Eye (tissue), 1 donor: ENCODE results near the gene PLEKHG7.
"Not testable (repeated sequence)": the region's sequence is repeated elsewhere in the genome, so short reads cannot be mapped to it uniquely, and the experiment has no call there.

Experiments used
- DNase-seq: peaks from one replicate; pipeline ENCODE4 v3.0.0-alpha.2; 2015

The PLEKHG7 gene, protein sequence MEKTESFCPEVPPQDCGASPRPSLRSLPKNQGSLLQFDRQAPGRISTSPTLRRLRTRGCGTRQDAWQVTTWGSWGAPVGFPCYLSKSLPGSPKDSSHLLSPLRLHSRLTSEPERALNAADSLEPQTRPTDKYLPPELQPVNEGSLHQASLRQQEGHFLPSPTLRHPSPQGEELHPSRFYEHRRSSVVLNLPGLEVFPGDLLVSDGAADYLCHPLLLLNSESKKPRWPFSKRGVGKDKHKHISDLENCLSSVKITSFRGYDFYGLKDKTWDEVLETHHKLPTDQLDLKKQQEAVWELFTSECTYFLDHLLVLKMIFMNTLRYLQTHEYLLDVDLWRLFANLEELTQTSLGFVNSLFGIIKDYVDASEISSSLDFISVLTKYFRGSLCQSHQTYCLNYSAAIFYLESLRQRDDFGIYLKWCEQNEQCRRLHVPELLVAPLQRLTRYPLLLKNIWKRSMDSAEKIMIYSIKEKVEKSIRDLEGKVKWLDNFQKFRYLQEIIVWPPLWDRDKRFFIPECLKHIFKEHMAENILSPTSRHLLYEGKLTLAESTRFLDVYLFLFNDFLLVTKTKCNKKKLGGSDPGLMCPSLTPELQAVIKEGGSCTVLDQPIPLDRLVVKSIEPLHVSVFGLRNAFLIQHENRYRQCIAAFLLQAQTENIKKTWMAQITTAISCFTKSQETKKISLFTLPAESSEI

DNA sequence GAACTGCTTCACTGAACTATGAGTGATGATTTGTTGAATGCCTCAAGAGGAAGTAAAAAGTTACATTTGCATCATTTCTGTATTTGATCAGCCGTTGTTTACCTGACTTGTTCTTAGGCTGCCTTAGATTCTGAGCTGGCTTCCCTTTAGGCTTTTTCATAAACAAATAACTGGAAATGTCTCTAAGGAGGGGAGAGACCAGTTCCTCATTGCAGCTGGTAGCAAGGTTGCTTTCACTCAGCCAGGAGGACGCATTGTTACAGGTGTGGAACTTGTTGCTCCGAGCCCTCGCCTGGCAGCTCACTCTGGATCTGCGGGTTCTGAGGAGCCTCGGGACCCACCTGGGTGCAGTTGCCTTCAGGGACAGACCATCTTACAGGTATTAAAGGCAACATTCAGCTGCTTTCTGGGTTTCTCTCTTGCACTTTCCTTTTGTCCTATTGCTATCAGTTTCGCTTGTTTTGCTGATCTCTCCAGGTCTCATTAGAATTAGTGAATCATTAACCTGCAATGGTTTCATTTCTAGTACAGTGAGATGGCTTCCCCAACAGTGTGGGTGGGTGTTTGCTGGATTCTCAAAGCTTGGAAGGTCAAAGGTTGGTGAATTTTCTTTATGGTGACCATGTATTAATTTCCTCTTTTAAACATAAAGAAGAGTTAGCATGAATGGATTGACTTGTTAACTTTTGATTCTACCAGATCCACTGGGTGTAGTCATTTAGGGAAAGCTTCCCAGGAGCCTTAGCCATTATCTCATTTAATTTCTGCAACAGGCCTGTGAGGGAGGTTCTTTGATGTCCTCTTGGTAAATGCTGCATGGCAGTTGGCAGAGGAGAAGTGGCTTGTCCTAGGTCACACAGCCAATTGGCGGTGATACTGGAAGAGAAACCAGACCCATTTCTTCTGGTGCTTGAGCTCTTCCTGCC lies at the start of gene PLEKHG7:
Gene PLEKHG7, plus strand, starts transcription at position 236 of the 926 bp plus-strand sequence. CDS start 3,643 bp downstream, outside the sequence.
- DNase-seq, result no peak

DNA sequence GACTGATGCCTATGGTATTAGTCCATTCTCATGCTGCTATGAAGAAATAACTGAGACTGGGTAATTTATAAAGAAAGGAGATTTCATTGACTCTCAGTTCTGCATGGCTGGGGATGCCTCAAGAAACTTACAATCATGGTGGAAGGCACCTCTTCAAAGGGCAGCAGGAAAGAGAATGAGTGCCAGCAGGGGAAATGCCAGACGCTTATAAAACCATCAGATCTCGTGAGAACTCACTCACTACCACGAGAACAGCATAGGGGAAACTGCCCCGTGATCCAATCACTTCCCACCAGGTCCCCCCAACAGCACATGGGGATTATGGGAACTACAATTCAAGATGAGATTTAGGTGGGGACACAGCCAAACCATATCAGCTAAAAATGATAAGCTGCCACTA lies 48.5 kb upstream of the PLEKHG7 start:
- DNase-seq, result not testable (repeated sequence)

- peak; percentile 38 for DNase-seq
Observed at GRCh38 chr12:92654929-92655328, 47.9 kb upstream of the PLEKHG7 start.

- no peak for DNase-seq
Observed at GRCh38 chr12:92656911-92657310, 45.9 kb upstream of the PLEKHG7 start.

- no peak for DNase-seq
Observed at GRCh38 chr12:92657770-92658169, 45.0 kb upstream of the PLEKHG7 start.

DNA sequence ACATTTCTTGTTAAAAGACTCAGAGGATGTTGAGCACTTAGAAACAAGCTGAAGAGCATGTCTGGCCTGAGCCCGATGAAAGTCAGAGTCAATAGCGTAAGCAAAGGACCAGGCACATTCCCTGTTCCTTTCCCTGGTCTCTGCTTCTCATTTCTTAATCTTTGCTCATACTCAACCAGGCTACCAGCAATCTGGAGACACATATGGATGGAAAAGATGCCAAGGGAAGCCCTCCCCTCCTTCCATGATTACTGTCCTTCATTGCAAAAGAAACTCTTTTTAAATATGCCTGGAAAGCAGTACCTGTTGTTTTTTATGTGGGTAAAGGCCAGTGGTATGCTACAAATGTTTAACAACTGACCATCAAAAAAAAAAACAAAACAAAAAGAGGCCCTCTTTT lies 44.2 kb upstream of the PLEKHG7 start:
- no peak for DNase-seq

- DNase-seq, result no peak
Observed at GRCh38 chr12:92661269-92661668, 41.5 kb upstream of the PLEKHG7 start.

GRCh38 chr12:92665496-92665895 lies 37.3 kb upstream of the PLEKHG7 start:
- DNase-seq, result no peak

DNA sequence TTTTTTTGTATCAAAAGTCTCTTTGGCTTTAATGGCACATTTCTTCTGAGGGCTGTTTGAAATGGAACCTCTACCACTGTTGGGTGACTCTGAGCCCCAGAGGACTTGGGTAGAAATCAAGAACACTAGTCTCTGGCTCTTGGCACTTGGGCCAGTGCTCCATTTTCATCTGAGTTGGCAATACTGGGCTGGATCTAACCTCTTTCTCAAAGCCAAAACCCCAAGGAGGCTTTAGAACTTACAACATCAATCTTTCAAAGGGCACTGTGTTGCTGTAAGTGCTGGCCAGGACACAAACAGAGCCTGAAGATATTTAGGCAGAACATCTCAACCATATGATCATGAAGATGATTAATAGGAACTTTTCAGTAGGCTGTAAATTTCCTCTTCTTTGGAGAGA lies 34.0 kb upstream of the PLEKHG7 start:
- no peak for DNase-seq

- not testable (repeated sequence) for DNase-seq
Observed at GRCh38 chr12:92671524-92671923, 31.3 kb upstream of the PLEKHG7 start.

GRCh38 chr12:92673756-92674155 lies 29.0 kb upstream of the PLEKHG7 start:
- no peak for DNase-seq

DNA sequence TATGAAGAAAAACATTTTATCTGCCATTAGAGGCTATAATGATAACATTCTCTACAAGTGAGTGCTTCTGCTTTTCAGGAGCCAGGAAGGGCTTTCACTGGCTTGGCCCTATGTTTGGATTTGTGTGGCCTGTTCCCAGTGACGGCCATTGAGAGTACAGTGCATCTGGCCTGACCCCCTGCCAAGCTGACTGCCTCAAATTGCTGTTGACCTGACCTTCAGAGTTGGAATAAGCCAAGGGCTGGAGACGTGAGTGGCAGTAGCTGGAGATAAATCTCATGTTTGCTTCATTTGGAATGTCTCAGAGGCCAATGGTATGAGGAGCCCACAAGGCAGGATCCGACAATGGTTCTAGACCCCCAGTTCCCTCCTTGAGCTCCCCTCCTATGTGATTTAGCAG lies 28.3 kb upstream of the PLEKHG7 start:
- no peak for DNase-seq

DNA sequence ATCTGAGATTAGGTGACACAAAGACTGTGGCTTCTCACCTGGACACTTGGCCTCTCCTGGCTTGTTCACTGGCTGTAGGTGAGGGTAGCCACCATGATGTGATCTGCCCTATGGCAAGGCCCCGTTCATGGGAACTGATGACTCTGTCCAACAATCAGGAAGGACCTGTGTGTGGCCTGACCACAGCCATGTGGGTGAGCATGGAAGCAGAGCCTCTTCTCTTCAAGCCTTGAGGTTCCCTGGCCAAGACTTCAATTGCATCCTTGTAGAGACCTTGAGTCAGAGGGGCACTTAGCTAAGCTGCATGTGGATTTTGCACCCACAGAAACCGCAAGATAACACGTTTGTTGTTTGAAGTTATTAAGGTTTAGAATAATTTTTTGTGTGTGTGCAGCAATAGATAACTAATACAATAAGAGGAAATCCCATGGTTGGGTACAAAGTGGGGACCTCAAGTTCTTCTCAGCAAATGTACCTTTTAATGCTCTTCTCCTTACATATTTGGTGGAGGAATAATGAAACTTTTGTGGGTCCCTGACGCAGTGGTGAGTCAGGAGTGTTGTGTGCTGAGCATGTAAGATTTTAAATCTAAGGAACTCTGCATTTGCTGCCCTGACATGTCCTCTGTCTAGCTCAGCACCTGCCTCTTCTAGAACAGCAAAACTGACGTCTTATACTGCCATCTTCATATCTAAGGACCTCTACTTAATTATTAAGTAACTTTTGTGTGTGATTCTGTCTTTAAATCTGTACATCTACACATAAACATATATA lies 27.5 kb upstream of the PLEKHG7 start:
- DNase-seq, result no peak

- DNase-seq, result no peak
Observed at GRCh38 chr12:92676710-92677109, 26.1 kb upstream of the PLEKHG7 start.

- DNase-seq, result no peak
Observed at GRCh38 chr12:92690601-92691000, 12.2 kb upstream of the PLEKHG7 start.

GRCh38 chr12:92695056-92695455 lies 7.7 kb upstream of the PLEKHG7 start:
- no peak for DNase-seq

DNA sequence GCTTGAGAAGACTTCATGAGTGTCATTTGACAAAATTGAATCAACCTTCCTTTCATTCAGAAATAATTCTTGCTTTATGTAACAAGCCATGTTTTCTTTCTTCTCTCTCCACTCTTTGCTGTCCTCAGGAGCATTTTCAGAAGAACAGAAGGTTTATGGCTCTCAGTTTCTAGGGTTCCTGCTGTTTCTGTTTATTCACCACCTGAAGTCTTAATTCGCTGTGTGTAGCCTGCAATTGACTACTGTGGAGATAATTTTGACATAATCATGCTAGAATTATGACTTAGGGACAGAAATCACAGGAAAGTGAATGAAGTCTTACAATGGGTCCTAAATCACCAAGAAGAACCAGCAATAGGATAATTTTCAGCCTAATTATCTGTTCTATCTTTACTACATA lies 7.2 kb upstream of the PLEKHG7 start:
- DNase-seq, result no peak

GRCh38 chr12:92696216-92696615 lies 6.6 kb upstream of the PLEKHG7 start:
- no peak for DNase-seq

GRCh38 chr12:92698474-92698873 lies 4.3 kb upstream of the PLEKHG7 start:
- DNase-seq, result no peak

- DNase-seq, result no peak
Observed at GRCh38 chr12:92701441-92701840, 1.3 kb upstream of the PLEKHG7 start.

DNA sequence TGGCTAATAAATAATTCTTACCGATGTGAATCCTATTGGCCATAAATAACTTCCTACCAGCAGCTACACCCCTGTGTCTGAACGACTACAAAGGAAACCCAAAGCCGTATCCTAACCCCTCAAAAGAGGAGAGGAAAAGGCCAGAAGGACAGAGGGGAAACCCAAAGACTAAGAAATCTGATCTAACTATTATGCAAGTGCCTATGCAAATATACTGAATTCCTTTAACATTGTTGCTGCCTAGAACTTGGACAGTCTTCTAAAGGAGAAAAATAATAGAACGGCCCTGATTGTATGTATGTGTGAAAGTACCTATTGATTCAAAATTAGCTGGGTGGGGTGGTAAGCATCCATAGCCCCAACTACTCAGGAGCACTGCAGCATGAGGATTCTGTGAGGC lies 997 bp downstream of the PLEKHG7 start:
- DNase-seq, result no peak

DNA sequence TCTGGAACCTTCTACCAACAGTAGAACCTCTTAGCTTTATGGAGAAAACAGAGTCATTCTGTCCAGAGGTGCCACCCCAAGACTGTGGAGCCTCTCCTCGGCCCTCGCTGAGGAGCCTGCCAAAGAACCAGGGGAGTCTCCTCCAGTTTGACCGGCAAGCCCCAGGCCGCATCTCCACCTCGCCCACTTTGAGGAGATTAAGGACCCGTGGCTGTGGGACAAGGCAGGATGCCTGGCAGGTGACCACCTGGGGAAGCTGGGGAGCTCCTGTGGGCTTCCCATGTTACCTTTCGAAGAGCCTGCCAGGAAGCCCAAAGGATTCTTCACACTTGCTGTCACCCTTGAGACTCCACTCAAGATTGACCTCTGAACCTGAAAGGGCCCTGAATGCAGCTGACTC lies 3.8 kb downstream of the PLEKHG7 start:
- no peak for DNase-seq
